Upper lobe of left lung (tissue), 6 donors: ENCODE data around the gene SHCBP1L. TPM values are rescaled to one million over a fixed set of nuclear protein-coding genes. Genes with fewer than 3 reads are reported as not detected.

Source experiments
- ATAC-seq, 2 donors: fragments of 200-7000 bp; cut with Tn5 transposase; one replicate each; pipeline ENCODE4 v1.9.1; 2022; ENCODE audit warnings: mild to moderate bottlenecking in 2 of 2, moderate library complexity in 2 of 2; ENCODE audit not compliant: low FRiP score in 2 of 2
- DNase-seq, 2 donors: peaks; one replicate each; pipeline ENCODE4 v3.0.0-alpha.2; 2019 to 2020
- H3K27ac ChIP-seq, 4 donors: fragments of 200-600 bp; sonication (generic); one replicate each; pipeline ENCODE4 v1.5.1; 2016 to 2019
- H3K27me3 ChIP-seq, 4 donors: fragments of 200-600 bp; sonication (generic); one replicate each; pipeline ENCODE4 v1.5.1; 2017 to 2019
- H3K36me3 ChIP-seq, 4 donors: fragments of 200-600 bp; sonication (generic); one replicate each; pipeline ENCODE4 v1.5.1; 2016 to 2019
- H3K4me1 ChIP-seq, 4 donors: fragments of 200-600 bp; sonication (generic); one replicate each; pipeline ENCODE4 v1.5.1; 2018 to 2019
- H3K4me3 ChIP-seq, 4 donors: fragments of 200-600 bp; sonication (generic); one replicate each; pipeline ENCODE4 v1.5.1; 2017 to 2019; ENCODE audit warnings: mild to moderate bottlenecking in 2 of 4, moderate library complexity in 1 of 4
- H3K9me3 ChIP-seq, 4 donors: fragments of 200-600 bp; sonication (generic); one replicate each; pipeline ENCODE4 v1.5.1; 2018 to 2019
- EP300 ChIP-seq, 4 donors: sonication (generic); formaldehyde crosslinking; IDR thresholded peaks; one replicate each; pipeline ENCODE4 v1.5.1; 2017; ENCODE audit warnings: antibody characterized with exemption in 4 of 4, control low read depth in 2 of 4
- POLR2A ChIP-seq, 4 donors: fragments of 450-650 bp; IDR thresholded peaks; one replicate each; pipeline ENCODE4 v1.5.1; 2016 to 2017; ENCODE audit warnings: antibody characterized with exemption in 4 of 4, mild to moderate bottlenecking in 2 of 4
- POLR2AphosphoS5 ChIP-seq, 2 donors: sonication (generic); formaldehyde crosslinking; IDR thresholded peaks; one replicate each; pipeline ENCODE4 v1.5.1; 2017; ENCODE audit warnings: antibody characterized with exemption in 2 of 2
- WGBS, 2 donors: methylation state at CpG; one replicate each; pipeline ENCODE4 v1.1.5; 2017 to 2018; 5-methylcytosine and 5-hydroxymethylcytosine counted together
- total RNA-seq, 6 donors: library from RNA; depleted of rRNA in 4 of 6; stranded (reverse); fragments of >200 nt in 4 of 6; gene quantifications; one replicate each; pipeline versions ENCODE4 v1.1.0 to v1.2.1, GENCODE V29; 2016 to 2021
- TF ChIP-seq, protein P1 (sequence below), 6 experiments: fragments of 450-650 bp in 4 of 6; fragments of 200-600 bp in 2 of 6; sonication (generic) in 2 of 6; IDR thresholded peaks; one replicate each; pipeline ENCODE4 v1.5.1; 2016 to 2019; ENCODE audit warnings: antibody characterized with exemption in 6 of 6
- donor health status: DM: no; HTN: no; CAD: no; lungs with moderate emphysema.
- donor health status: DM: no; HTN: yes; CAD: no; lungs with severe emphysema.

SHCBP1L gene
- total RNA-seq, 6 donors from 2014 or later: not detected

DNA sequence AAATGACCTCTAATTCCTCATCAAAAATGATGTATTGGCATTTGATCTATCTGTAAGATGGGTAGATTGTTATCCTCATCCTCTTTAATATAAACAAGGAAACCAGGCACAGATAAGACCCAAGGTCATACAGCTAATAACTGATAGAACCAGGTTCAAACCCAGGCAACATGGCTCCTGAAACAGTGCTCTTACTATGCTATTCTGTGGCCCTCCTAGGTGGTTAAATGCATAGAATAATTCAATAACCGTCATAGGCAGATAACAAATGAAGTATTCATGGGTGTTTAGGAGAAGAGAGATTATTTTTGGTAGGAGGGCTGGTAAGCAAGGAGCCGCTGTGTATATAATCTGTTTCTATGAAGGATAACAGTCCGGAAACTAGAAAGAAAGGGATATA, 67.4 kb downstream of the SHCBP1L start:
- Histone ChIP-seq H3K4me3 (no peak overlapping the region), H3K36me3 (peaks cover 71 to 85% (median 80%) of the 10 kb centered on the region in 4 donors), H3K27ac (no peak overlapping the region), H3K4me1 (peaks cover 0 to 5% (median 0%) of the 10 kb centered on the region in 4 donors), H3K9me3 (no peaks in the 10 kb centered on the region), H3K27me3 (no peaks in the 10 kb centered on the region)
- DNase-seq: no peak
- TF ChIP-seq POLR2AphosphoS5 (IDR thresholded peaks at IDR 0.05) (no peak), EP300 (IDR thresholded peaks at IDR 0.05) (no peak), POLR2A (IDR thresholded peaks at IDR 0.05) (no peak)
- TF ChIP-seq, protein P1, sequence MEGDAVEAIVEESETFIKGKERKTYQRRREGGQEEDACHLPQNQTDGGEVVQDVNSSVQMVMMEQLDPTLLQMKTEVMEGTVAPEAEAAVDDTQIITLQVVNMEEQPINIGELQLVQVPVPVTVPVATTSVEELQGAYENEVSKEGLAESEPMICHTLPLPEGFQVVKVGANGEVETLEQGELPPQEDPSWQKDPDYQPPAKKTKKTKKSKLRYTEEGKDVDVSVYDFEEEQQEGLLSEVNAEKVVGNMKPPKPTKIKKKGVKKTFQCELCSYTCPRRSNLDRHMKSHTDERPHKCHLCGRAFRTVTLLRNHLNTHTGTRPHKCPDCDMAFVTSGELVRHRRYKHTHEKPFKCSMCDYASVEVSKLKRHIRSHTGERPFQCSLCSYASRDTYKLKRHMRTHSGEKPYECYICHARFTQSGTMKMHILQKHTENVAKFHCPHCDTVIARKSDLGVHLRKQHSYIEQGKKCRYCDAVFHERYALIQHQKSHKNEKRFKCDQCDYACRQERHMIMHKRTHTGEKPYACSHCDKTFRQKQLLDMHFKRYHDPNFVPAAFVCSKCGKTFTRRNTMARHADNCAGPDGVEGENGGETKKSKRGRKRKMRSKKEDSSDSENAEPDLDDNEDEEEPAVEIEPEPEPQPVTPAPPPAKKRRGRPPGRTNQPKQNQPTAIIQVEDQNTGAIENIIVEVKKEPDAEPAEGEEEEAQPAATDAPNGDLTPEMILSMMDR (IDR thresholded peaks at IDR 0.05): no peak
- 95 to 98% methylated on average over 3 of the region's 3 CpGs for WGBS, 2 donors
- ATAC-seq: no peak

DNA sequence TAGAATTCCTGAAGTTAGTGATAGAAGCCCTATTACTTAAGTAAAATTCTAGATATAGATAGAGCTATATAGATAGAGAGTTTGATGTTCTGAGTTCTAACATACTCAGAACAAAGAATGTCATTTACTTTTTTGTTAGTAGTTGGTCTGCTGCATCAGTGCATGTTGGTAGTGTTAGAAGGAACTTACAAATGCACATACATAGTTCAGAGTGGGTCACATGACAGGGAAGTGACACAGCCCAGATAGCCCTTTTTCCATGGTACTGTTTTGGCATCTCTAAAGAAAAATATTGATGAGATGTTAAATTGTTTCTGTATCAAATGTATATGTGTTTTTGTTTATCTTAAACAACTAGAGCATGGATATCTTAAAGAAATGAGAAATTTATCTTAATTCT, 68.1 kb downstream of the SHCBP1L start:
- DNase-seq (no peak), ATAC-seq (no peak)
- H3K27me3 ChIP-seq: no peaks in the 10 kb centered on the region
- H3K9me3 ChIP-seq: no peaks in the 10 kb centered on the region
- H3K4me3 ChIP-seq: no peak overlapping the region
- TF ChIP-seq, protein P1 (IDR thresholded peaks at IDR 0.05): no peak
- no peak for TF ChIP-seq EP300 (IDR thresholded peaks at IDR 0.05)
- TF ChIP-seq POLR2A (IDR thresholded peaks at IDR 0.05): no peak
- TF ChIP-seq POLR2AphosphoS5 (IDR thresholded peaks at IDR 0.05): no peak
- peaks cover 0 to 5% (median 0%) of the 10 kb centered on the region in 4 donors for H3K4me1 ChIP-seq
- H3K27ac ChIP-seq: no peak overlapping the region
- peaks cover 78 to 92% (median 87%) of the 10 kb centered on the region in 4 donors for H3K36me3 ChIP-seq

DNA sequence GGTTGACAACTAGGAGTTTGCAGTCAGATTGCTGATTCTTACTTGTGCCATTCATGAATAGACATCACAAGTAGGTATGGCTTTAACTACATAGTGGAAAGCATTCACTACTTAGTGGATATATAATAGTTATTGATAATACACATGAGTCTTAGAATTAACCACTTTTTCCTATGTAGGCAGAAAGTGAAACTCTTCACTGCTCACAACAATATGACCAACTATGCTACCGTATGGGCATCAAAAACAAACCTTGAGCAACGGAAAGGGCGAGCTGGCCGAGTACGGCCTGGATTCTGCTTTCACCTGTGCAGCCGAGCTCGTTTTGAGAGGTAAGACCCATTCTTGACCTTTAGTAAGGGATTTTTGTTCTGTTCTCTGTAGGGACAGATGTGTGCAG, 75.1 kb downstream of the SHCBP1L start:
- H3K4me3 ChIP-seq: no peak overlapping the region
- 86 to 94% methylated on average over 7 of the region's 7 CpGs for WGBS, 2 donors
- peak in 1 of 2 donors; percentile 5 for DNase-seq
- TF ChIP-seq EP300 (IDR thresholded peaks at IDR 0.05) (no peak), POLR2AphosphoS5 (IDR thresholded peaks at IDR 0.05) (no peak), POLR2A (IDR thresholded peaks at IDR 0.05) (no peak)
- TF ChIP-seq, protein P1 (IDR thresholded peaks at IDR 0.05): no peak
- H3K27ac ChIP-seq: no peak overlapping the region
- no peaks in the 10 kb centered on the region for H3K9me3 ChIP-seq
- ATAC-seq: no peak
- no peaks in the 10 kb centered on the region for H3K4me1 ChIP-seq
- H3K36me3 ChIP-seq: peaks cover 83 to 100% (median 99%) of the 10 kb centered on the region in 4 donors
- H3K27me3 ChIP-seq: no peaks in the 10 kb centered on the region

DNA sequence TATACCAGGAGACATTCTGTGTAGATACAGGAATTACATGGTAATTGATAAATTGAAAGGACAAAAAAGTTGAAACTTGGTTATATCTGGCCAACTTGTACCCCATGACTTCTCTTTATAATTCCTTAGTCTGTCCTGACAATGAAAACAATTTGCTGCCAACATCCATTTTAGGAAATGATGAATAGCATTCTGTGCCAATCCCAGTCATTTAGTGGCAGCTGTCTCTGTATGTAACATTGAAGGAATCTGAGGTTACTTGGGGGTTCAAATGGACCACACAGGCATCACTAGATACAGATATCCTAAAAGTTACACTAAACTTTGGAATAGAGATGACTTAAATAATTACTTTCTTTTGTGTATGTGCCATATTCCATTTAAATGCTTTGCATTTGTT, 75.6 kb downstream of the SHCBP1L start:
- TF ChIP-seq POLR2AphosphoS5 (IDR thresholded peaks at IDR 0.05) (no peak), EP300 (IDR thresholded peaks at IDR 0.05) (no peak), POLR2A (IDR thresholded peaks at IDR 0.05) (no peak)
- TF ChIP-seq, protein P1 (IDR thresholded peaks at IDR 0.05): no peak
- ATAC-seq (no peak), DNase-seq (no peak)
- H3K27me3 ChIP-seq: no peaks in the 10 kb centered on the region
- H3K9me3 ChIP-seq: no peaks in the 10 kb centered on the region
- H3K4me1 ChIP-seq: no peaks in the 10 kb centered on the region
- no peak overlapping the region for H3K4me3 ChIP-seq
- H3K27ac ChIP-seq: no peak overlapping the region
- peaks cover 82 to 100% (median 98%) of the 10 kb centered on the region in 4 donors for H3K36me3 ChIP-seq

DNA sequence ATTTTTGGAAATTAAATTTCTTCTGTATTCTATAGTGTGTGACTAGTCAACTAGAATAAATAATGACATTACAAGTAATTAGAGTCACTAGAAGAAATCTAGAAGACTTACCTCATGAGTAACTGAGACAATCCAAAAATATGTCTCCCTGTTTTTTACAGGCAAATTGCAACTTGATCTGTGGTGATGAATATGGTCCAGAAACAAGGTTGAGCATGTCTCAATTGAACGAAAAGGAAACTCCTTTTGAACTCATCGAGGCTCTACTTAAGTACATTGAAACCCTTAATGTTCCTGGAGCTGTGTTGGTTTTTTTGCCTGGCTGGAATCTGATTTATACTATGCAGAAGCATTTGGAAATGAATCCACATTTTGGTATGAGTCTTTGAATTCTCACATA, 77.1 kb downstream of the SHCBP1L start:
- Histone ChIP-seq H3K27me3 (no peaks in the 10 kb centered on the region), H3K27ac (no peak overlapping the region), H3K4me3 (no peak overlapping the region), H3K4me1 (no peaks in the 10 kb centered on the region), H3K36me3 (peaks cover 72 to 100% (median 93%) of the 10 kb centered on the region in 4 donors), H3K9me3 (no peaks in the 10 kb centered on the region)
- DNase-seq (no peak), ATAC-seq (no peak)
- TF ChIP-seq POLR2A (IDR thresholded peaks at IDR 0.05): no peak
- no peak for TF ChIP-seq EP300 (IDR thresholded peaks at IDR 0.05)
- TF ChIP-seq, protein P1 (IDR thresholded peaks at IDR 0.05): no peak
- no peak for TF ChIP-seq POLR2AphosphoS5 (IDR thresholded peaks at IDR 0.05)
- 76 to 78% methylated on average over 2 of the region's 2 CpGs for WGBS, 2 donors
